HepG2 (cell line): ENCODE data around the gene FGFR3. TPM values are rescaled to one million over a fixed set of nuclear protein-coding genes. Genes with fewer than 3 reads are reported as not detected.

Source experiments
- CREM ChIP-seq, 2 experiments: sonication (generic) in 1 of 2; formaldehyde crosslinking in 1 of 2; IDR thresholded peaks; 2 replicates each; pipeline versions ENCODE4 v1.4.0 to v1.6.1; 2016 to 2020; ENCODE audit warnings: antibody characterized with exemption in 1 of 2, mild to moderate bottlenecking in 1 of 2, missing genetic modification reagents in 1 of 2
- FOXM1 ChIP-seq: sonication (generic); formaldehyde crosslinking; IDR thresholded peaks from 2 replicates; pipeline ENCODE4 v1.5.0; 2020; ENCODE audit warnings: missing genetic modification reagents
- HMGA1 ChIP-seq: sonication (generic); formaldehyde crosslinking; conservative IDR thresholded peaks from 2 replicates; pipeline ENCODE4 v1.4.0; 2020; ENCODE audit warnings: missing genetic modification reagents
- MTF2 ChIP-seq: sonication (generic); formaldehyde crosslinking; IDR thresholded peaks from 2 replicates; pipeline ENCODE4 v1.5.0; 2020; ENCODE audit warnings: missing genetic modification reagents, borderline replicate concordance
- NCOA1 ChIP-seq: sonication (generic); formaldehyde crosslinking; IDR thresholded peaks from 2 replicates; pipeline ENCODE4 v1.9.0; 2021; ENCODE audit warnings: missing genetic modification reagents
- NFIB ChIP-seq: sonication (generic); formaldehyde crosslinking; IDR thresholded peaks from 2 replicates; pipeline ENCODE4 v1.9.0; 2021; ENCODE audit warnings: missing genetic modification reagents, mild to moderate bottlenecking, borderline replicate concordance
- NR1H2 ChIP-seq: sonication (generic); formaldehyde crosslinking; IDR thresholded peaks from 2 replicates; pipeline ENCODE4 v1.8.1; 2022; ENCODE audit warnings: low read depth, missing genetic modification reagents, borderline replicate concordance
- TMF1 ChIP-seq: sonication (generic); formaldehyde crosslinking; IDR thresholded peaks from 2 replicates; pipeline ENCODE4 v1.8.1; 2022; ENCODE audit warnings: low read depth, missing genetic modification reagents
- ZBTB1 ChIP-seq: sonication (generic); formaldehyde crosslinking; IDR thresholded peaks from 2 replicates; pipeline ENCODE4 v1.4.0; 2020; ENCODE audit warnings: missing genetic modification reagents, borderline replicate concordance
- ZNF160 ChIP-seq: sonication (generic); formaldehyde crosslinking; IDR thresholded peaks from 2 replicates; pipeline ENCODE4 v1.8.0; 2022; ENCODE audit warnings: mild to moderate bottlenecking, inconsistent platforms, missing genetic modification reagents
- ZNF329 ChIP-seq: sonication (generic); formaldehyde crosslinking; IDR thresholded peaks from 2 replicates; pipeline ENCODE4 v1.9.0; 2021; ENCODE audit warnings: low read depth, mild to moderate bottlenecking, missing genetic modification reagents
- ZNF446 ChIP-seq: sonication (generic); formaldehyde crosslinking; IDR thresholded peaks from 2 replicates; pipeline ENCODE4 v1.5.0; 2020; ENCODE audit warnings: mild to moderate bottlenecking, missing genetic modification reagents
- ZNF570 ChIP-seq: sonication (generic); formaldehyde crosslinking; IDR thresholded peaks from 2 replicates; pipeline ENCODE4 v1.4.0; 2020; ENCODE audit warnings: mild to moderate bottlenecking, missing genetic modification reagents, borderline replicate concordance
- ZNF605 ChIP-seq: sonication (generic); formaldehyde crosslinking; IDR thresholded peaks from 2 replicates; pipeline ENCODE4 v1.8.0; 2022; ENCODE audit warnings: mild to moderate bottlenecking, missing genetic modification reagents
- ZNF781 ChIP-seq: sonication (generic); formaldehyde crosslinking; IDR thresholded peaks from 2 replicates; pipeline ENCODE4 v1.5.1; 2020; ENCODE audit warnings: borderline replicate concordance, mild to moderate bottlenecking, missing genetic modification reagents; ENCODE audit errors: not compliant biosample characterization
- polyA plus RNA-seq, 8 experiments: library from polyadenylated mRNA; depleted of rRNA in 3 of 8; stranded (reverse) in 7 of 8; unstranded in 1 of 8; fragments of >200 nt; fragmentation: Illumina TruSeq in 4 of 8; extraction: Trizol in 4 of 8; gene quantifications; 2 replicates each; pipeline versions ENCODE4 v1.2.1 to v1.2.3, GENCODE V29; 2011 to 2016; ENCODE audit warnings: low read depth in 4 of 8, missing spikeins in 1 of 8, mixed read lengths in 1 of 8; ENCODE audit not compliant: insufficient read depth in 1 of 8
- total RNA-seq, 5 experiments: library from RNA; depleted of rRNA; stranded (reverse); fragments of >200 nt; fragmentation: Illumina TruSeq; extraction: Trizol; gene quantifications; 2 replicates each; pipeline ENCODE4 v1.2.3, GENCODE V29; 2016; ENCODE audit warnings: low read depth in 1 of 5
- TF ChIP-seq, protein P1 (sequence below): sonication (generic); formaldehyde crosslinking; IDR thresholded peaks from 2 replicates; pipeline ENCODE4 v1.4.0; 2020; ENCODE audit warnings: missing genetic modification reagents, borderline replicate concordance
- TF ChIP-seq, protein P2 (sequence below): sonication (generic); formaldehyde crosslinking; IDR thresholded peaks from 2 replicates; pipeline ENCODE4 v1.8.1; 2022; ENCODE audit warnings: mild to moderate bottlenecking, missing genetic modification reagents
- TF ChIP-seq, protein P3 (sequence below): IDR thresholded peaks from 2 replicates; pipeline ENCODE4 v1.6.1; 2012; ENCODE audit warnings: low read length, improper control_type of control experiment
- TF ChIP-seq, protein P4 (sequence below): sonication (generic); formaldehyde crosslinking; IDR thresholded peaks from 2 replicates; pipeline ENCODE4 v1.4.0; 2020; ENCODE audit warnings: missing genetic modification reagents, mild to moderate bottlenecking, borderline replicate concordance

Gene FGFR3
- total and polyA plus RNA-seq, 2 of the 13 experiments (the other 11 are each of a cell fraction or from before 2014, with no cell fraction given) = 103 to 109 TPM

DNA sequence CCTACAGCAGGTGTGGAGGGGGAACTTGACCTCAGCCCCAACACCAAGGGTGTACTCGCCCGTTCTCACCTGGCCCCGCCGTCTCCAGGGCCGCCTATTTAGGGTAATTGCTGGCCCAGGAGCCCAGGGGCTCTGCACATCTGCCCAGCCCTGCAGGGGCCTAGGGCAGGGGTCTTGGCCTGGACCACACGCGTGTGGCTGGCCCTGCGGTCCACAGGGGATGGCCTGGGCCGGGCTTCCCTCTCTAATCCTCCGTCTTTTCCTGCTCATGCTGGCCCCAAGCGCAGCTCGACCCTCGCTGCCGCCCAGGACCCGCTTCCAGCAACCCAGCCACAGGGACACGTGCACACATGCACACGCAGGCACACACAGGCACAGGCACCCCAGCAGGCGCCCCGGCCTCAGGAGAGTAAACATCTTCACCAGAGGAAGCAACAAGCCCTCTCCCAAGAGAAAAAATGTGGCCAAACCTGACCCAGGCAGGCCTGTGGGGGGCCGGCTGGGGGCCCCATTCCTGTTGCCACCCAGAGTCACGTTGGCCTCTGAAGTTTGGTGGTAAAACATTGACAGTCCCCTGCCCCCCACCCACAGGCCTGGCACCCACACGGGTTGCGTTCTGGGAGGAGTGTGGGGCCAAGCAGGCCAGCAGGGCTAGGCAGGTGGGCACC, 24.6 kb upstream of the FGFR3 start (continued):
- TF ChIP-seq, protein P1, sequence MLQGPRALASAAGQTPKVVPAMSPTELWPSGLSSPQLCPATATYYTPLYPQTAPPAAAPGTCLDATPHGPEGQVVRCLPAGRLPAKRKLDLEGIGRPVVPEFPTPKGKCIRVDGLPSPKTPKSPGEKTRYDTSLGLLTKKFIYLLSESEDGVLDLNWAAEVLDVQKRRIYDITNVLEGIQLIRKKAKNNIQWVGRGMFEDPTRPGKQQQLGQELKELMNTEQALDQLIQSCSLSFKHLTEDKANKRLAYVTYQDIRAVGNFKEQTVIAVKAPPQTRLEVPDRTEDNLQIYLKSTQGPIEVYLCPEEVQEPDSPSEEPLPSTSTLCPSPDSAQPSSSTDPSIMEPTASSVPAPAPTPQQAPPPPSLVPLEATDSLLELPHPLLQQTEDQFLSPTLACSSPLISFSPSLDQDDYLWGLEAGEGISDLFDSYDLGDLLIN (CRISPR knock-in tag) = no peak
- TF ChIP-seq ZNF605 (CRISPR knock-in tag) = peak; percentile 67
- TF ChIP-seq FOXM1 (CRISPR knock-in tag) = no peak
- no peak for TF ChIP-seq ZNF160
- peak; percentile 70; the same call in 1 of the 2 replicates for TF ChIP-seq NCOA1 (CRISPR knock-in tag)
- TF ChIP-seq, protein P2, sequence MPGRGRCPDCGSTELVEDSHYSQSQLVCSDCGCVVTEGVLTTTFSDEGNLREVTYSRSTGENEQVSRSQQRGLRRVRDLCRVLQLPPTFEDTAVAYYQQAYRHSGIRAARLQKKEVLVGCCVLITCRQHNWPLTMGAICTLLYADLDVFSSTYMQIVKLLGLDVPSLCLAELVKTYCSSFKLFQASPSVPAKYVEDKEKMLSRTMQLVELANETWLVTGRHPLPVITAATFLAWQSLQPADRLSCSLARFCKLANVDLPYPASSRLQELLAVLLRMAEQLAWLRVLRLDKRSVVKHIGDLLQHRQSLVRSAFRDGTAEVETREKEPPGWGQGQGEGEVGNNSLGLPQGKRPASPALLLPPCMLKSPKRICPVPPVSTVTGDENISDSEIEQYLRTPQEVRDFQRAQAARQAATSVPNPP (CRISPR knock-in tag) = no peak
- no peak for TF ChIP-seq ZNF329 (CRISPR knock-in tag)
- TF ChIP-seq NFIB (CRISPR knock-in tag) = no peak
- no peak for TF ChIP-seq TMF1 (CRISPR knock-in tag)
- TF ChIP-seq ZBTB1 (CRISPR knock-in tag) = no peak
- TF ChIP-seq CREM (IDR thresholded peaks at IDR 0.05) = peak; percentile 42
- no peak for TF ChIP-seq CREM (CRISPR knock-in tag; IDR thresholded peaks at IDR 0.05)
- TF ChIP-seq HMGA1 (CRISPR knock-in tag) = no peak
- TF ChIP-seq ZNF781 (CRISPR knock-in tag) = no peak
- TF ChIP-seq ZNF446 = peak; percentile 84; the same call in 1 of the 2 replicates
- TF ChIP-seq NR1H2 (CRISPR knock-in tag) = no peak
- TF ChIP-seq, protein P3, sequence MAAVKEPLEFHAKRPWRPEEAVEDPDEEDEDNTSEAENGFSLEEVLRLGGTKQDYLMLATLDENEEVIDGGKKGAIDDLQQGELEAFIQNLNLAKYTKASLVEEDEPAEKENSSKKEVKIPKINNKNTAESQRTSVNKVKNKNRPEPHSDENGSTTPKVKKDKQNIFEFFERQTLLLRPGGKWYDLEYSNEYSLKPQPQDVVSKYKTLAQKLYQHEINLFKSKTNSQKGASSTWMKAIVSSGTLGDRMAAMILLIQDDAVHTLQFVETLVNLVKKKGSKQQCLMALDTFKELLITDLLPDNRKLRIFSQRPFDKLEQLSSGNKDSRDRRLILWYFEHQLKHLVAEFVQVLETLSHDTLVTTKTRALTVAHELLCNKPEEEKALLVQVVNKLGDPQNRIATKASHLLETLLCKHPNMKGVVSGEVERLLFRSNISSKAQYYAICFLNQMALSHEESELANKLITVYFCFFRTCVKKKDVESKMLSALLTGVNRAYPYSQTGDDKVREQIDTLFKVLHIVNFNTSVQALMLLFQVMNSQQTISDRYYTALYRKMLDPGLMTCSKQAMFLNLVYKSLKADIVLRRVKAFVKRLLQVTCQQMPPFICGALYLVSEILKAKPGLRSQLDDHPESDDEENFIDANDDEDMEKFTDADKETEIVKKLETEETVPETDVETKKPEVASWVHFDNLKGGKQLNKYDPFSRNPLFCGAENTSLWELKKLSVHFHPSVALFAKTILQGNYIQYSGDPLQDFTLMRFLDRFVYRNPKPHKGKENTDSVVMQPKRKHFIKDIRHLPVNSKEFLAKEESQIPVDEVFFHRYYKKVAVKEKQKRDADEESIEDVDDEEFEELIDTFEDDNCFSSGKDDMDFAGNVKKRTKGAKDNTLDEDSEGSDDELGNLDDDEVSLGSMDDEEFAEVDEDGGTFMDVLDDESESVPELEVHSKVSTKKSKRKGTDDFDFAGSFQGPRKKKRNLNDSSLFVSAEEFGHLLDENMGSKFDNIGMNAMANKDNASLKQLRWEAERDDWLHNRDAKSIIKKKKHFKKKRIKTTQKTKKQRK = no peak
- no peak for TF ChIP-seq ZNF570 (CRISPR knock-in tag)
- TF ChIP-seq, protein P4, sequence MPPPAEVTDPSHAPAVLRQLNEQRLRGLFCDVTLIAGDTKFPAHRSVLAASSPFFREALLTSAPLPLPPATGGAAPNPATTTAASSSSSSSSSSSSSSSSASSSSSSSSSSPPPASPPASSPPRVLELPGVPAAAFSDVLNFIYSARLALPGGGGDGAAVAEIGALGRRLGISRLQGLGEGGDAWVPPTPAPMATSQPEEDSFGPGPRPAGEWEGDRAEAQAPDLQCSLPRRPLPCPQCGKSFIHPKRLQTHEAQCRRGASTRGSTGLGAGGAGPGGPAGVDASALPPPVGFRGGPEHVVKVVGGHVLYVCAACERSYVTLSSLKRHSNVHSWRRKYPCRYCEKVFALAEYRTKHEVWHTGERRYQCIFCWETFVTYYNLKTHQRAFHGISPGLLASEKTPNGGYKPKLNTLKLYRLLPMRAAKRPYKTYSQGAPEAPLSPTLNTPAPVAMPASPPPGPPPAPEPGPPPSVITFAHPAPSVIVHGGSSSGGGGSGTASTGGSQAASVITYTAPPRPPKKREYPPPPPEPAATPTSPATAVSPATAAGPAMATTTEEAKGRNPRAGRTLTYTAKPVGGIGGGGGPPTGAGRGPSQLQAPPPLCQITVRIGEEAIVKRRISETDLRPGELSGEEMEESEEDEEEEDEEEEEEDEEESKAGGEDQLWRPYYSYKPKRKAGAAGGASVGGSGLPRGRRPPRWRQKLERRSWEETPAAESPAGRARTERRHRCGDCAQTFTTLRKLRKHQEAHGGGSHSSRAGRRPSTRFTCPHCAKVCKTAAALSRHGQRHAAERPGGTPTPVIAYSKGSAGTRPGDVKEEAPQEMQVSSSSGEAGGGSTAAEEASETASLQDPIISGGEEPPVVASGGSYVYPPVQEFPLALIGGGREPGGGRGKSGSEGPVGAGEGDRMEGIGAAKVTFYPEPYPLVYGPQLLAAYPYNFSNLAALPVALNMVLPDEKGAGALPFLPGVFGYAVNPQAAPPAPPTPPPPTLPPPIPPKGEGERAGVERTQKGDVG (CRISPR knock-in tag) = no peak
- TF ChIP-seq MTF2 = no peak
